22Rv1 (cell line): Measurements from ENCODE around the gene PBX3.

Experiments
- H3K27ac ChIP-seq: fragments of 450-650 bp; 2 replicates; pipeline ENCODE4 v1.5.1; 2017
- ZFX ChIP-seq: fragments of 450-650 bp; IDR thresholded peaks from 2 replicates; pipeline ENCODE4 v1.6.1; 2017; ENCODE audit warnings: antibody characterized with exemption, borderline replicate concordance
- TF ChIP-seq, protein P1 (sequence below): fragments of 450-650 bp; IDR thresholded peaks from 2 replicates; pipeline ENCODE4 v1.5.1; 2017; ENCODE audit warnings: mild to moderate bottlenecking

The PBX3 gene

DNA sequence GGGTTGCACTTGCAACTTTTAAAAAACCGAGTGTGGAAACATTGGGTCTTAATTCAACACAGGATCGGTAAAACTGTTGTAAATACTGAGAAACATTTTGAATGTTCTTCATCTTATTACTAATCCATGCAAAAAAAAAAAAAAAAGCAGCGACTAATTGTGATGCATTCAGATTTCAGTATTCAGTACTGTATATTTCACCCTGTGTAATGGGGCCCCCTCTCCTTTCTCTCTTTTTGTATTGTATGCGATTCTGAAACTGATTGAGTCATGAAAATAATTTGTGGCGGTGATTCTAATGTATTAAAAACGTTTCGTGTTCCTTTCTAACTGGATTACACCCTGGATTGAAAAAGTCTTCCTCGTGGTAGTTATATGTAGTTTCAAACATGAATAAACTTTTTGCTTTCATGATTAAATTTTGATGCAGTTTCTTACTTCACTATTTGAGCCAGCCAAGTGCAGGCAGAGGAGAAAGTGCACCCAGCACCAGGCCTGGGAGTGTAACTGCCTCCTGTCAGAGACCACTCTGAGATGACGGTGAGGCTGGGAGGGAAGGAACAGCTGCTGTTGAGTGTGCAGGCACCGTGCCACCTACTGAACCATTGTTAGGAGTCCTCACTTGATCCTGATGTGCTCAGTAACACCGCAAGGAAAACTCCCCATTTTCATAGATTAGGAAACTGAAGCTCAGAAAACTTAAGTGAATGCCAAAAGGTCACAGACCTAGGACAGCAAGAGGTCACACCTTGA is 220.0 kb downstream of the PBX3 start:
- H3K27ac ChIP-seq: no peak overlapping the region
- no peak for TF ChIP-seq ZFX
- TF ChIP-seq, protein P1, sequence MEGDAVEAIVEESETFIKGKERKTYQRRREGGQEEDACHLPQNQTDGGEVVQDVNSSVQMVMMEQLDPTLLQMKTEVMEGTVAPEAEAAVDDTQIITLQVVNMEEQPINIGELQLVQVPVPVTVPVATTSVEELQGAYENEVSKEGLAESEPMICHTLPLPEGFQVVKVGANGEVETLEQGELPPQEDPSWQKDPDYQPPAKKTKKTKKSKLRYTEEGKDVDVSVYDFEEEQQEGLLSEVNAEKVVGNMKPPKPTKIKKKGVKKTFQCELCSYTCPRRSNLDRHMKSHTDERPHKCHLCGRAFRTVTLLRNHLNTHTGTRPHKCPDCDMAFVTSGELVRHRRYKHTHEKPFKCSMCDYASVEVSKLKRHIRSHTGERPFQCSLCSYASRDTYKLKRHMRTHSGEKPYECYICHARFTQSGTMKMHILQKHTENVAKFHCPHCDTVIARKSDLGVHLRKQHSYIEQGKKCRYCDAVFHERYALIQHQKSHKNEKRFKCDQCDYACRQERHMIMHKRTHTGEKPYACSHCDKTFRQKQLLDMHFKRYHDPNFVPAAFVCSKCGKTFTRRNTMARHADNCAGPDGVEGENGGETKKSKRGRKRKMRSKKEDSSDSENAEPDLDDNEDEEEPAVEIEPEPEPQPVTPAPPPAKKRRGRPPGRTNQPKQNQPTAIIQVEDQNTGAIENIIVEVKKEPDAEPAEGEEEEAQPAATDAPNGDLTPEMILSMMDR: no peak

DNA sequence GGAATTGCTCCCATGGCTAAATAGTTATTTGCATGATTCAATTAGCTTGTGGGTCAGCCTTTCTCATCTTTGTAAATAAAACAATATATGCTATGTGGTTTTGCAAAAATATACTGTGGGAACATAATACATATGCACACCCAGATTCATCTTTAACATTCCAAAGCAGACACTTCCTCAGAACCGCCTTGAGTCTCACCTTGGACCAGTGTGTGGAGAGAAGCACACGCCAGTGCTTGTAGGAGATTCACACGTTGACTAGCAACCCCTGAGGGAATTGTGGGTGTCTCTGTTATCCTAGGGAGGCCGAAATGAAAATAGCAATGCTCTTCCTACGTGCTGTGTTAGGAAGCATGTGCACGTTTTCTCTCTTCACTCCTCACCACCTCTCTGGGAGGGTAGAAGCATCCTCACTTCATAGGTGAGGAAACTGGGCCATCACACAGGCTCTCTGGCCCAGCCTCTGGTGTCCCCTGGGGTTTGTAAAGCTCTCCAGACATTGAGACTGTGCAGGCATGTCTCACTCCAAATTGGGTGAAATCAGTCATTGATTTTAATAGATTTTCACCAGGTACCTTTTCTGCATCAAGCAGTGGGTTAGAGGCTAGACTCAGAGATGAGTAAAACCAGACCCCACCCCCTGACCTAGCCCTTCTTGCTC is 221.7 kb downstream of the PBX3 start:
- TF ChIP-seq, protein P1: no peak
- no peak for TF ChIP-seq ZFX
- H3K27ac ChIP-seq: no peak overlapping the region

DNA sequence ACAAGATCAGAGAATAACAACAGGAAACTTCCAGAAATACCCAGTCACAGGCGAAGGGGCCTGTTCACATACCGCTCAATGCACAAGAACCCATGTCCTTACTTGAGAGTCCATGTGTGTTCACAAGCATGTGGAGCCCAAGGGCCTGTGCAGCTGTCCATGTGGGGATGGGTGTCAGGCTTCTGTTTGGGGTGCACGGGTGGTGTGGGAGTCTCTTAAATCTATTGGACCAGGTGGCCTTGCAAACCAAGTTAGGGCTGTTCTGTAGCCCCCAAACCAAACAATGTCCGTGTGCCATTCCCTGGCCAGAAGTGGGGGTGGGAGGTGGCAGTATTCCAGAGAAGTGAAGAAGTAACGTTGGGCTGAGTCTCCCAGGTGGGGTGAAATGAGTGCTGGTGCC is 222.3 kb downstream of the PBX3 start:
- no peak overlapping the region for H3K27ac ChIP-seq
- TF ChIP-seq ZFX: no peak
- TF ChIP-seq, protein P1: no peak

DNA sequence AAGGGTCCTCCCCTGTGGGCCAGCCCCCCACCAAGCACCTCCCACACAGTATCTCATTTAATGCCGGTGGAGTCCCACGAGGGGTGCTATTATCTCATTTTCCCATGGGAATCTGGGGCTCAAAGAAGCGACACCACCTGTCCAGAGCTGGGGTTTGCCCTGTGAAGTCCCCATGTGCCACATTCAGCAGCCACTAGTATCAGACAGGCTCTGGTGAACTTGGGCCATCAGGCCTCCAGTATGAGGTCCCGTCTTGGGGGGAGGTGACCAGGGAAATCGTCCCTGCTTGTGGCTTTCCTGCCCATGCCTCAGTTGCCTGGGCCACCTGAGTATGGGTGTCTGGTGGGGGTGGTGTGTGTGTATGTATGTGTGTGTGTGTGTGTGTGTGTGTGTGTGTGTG is 222.7 kb downstream of the PBX3 start:
- TF ChIP-seq, protein P1: no peak
- TF ChIP-seq ZFX: no peak
- no peak overlapping the region for H3K27ac ChIP-seq

DNA sequence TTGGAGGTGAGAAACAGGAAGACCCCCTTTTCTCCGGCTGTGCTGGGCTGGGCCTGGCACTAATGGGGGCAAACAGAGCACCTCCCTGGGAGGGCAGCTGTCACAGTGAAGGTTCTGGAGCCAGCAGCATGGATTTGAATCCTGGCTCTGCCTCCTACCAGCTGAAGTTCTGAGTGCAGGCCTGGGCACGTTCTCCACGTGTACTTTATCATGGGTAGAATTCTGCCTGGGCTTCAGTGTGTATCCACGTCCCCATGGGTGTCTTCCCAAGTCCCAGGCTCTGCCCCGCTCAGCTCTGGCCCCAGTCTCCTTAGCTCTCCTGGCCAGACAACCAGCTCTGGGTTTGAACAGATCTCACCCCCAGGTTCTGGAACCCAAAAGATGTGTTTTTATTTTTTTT is 223.2 kb downstream of the PBX3 start:
- no peak for TF ChIP-seq ZFX
- TF ChIP-seq, protein P1: no peak
- H3K27ac ChIP-seq: no peak overlapping the region

DNA sequence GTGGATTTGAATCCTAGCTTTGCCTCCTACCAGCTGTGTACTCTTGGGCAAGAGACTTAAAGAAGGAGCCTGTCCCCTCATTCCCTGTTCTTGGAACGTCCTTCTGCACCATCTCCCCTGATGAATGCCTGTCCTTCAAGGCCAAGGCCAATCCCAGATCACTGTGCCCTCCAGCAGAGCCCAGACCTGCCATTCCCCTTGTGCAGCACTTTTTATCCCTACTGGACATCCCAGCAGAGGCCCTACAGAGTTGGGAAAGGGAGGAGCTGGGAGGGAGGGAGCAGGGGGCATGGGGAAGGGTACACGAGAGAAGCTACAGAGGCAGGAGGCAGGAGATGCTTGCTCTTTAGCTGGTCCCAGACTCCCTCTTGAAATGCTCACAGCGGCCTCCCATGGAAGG is 223.9 kb downstream of the PBX3 start:
- no peak for TF ChIP-seq ZFX
- TF ChIP-seq, protein P1: no peak
- no peak overlapping the region for H3K27ac ChIP-seq

DNA sequence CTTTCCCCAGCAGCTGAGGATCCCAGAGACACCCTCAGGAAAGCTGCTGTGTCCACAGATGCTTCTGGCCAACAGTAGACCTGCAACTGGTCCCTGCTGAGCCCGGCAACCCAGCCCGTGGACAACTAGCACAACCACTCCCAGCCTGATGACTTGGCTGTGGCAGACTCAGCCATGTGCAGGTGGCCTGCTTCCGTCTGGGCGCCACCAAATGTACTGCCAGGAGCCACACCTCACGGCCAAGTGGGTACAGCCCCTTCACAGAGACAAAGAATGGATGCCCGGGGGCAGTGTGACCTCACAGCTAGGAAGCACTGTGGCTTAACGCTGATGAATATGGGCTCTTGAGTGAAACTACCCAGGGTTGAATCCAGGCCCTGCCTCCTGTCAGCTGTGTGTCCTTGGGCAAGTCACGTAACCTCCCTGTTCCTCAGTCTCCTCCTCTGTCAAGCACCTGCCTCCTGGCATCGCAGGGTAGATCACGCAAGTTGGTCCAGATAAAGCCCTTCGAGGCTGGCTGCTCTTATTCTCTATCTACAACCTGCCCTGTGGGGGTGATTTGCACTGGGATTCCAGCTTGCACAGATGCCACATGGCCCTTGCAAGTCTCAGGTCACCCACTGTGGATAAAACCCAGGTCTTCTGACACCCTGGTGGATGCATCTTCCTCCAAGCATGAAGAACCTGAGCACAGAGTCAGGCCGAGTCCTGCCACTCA is 225.0 kb downstream of the PBX3 start:
- TF ChIP-seq, protein P1: no peak
- TF ChIP-seq ZFX: no peak
- H3K27ac ChIP-seq: no peak overlapping the region
